HG03521 (cell line): ENCODE results near the gene PALLD.
A peak's percentile ranks its signal among the peaks of the same experiment; 100 is the strongest.
"Not testable (repeated sequence)": the region's sequence is repeated elsewhere in the genome, so short reads cannot be mapped to it uniquely, and the experiment has no call there.

Source experiments
- ATAC-seq: cut with Tn5 transposase; IDR thresholded peaks from one replicate; pipeline ENCODE4 v1.9.1; 2021; ENCODE audit warnings: mild to moderate bottlenecking, moderate library complexity; ENCODE audit not compliant: unreplicated experiment

PALLD gene

DNA sequence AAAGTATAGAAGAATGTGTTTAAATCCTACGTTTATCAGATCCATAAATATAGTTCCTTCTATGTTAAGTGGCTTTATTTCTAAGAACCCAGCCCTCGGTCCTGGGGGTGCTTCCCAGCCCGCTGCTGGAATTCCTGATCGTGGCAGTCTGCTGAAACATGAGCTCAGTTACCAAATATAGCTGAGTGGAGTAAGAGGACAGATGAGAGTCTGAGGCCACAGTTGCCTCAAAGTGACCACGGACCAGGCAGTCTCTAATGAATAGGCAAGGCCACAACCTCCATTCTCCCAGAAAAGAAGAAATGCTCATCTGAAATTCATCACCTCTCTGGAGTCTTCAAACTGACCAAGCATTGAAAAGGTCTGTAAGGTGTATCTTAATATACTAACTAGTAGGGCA is at the start of gene PALLD:
Gene PALLD (plus strand): TSS at position 219 of the 400 bp plus-strand sequence.
- ATAC-seq: no peak

- not testable (repeated sequence) for ATAC-seq
Measured at GRCh38 chr4:168449063-168449462, 47.8 kb upstream of the PALLD start.

DNA sequence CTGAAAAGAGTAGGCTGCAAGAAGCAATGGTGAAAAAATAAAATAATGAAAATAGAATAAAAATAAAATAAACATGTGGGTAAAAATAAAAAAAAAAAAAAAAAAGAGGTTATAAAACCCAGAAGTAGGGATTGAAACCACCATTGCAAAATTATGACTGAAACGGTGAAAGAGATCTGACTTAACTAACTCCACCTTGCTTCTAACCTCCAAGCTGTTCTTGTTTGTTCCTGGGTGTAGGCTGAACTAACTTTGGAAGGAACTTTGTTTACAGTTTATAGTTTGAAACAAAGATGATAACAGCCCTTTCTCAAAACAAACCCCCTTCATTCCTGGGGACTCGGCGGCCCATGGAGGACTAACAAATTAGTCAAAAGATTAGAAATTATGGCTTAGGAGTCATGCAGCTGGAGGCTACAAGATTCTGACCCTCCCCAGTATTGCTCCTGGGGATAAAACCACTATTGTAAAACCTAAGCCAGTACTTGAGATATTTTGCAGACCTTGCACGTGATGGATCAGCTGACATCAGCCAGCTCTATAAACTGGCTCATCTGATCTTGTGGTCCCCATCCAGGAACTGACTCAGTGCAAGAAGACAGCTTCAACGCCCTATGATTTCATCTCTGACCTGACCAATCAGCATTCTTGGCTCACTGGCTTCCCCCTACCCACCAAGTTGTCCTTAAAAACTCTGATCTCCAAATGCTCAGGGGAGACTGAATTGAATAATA is 47.0 kb upstream of the PALLD start:
- ATAC-seq: no peak

DNA sequence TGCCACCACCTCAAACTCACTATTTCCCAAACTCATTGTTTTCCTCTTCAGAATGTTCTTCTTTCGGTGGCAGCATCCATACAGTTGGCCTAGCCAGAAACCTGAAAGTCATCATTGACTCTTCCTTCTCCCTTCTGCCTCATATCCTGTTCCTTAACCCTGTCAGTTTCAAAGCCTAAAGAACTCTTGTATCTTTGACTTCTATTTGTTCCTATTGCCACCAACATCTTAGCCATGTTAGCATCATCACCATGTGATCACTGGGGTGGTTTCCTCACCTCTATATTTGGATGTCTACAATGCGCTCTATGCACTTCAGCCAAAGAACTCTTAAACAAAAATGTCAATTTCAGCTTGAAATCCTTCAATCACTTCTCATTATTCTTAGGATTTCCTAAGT is 45.5 kb upstream of the PALLD start:
- ATAC-seq: no peak

- ATAC-seq: peak; percentile 70
Measured at GRCh38 chr4:168451744-168452390, 45.0 kb upstream of the PALLD start.

DNA sequence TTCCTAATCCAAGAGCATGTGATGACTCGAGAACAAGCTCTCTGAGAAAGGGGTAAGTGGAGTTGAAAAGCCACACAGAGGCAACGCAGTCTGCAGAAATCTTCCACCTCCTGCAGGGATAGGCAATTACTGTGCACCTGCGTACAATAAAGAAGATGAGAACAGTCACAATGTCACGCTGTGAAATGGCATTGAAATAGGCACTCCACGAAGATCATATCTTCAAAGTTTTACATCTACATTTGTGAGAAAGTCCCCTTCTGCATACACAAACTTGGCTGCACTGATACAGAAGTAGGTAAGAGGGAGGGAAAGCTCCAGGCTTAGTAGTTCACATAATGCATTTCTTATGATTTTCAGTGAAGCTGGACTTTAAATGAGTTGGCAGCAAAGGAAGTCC is 43.7 kb upstream of the PALLD start:
- ATAC-seq: no peak

GRCh38 chr4:168458256-168458655 is 38.6 kb upstream of the PALLD start:
- ATAC-seq: not testable (repeated sequence)

- ATAC-seq: no peak
Measured at GRCh38 chr4:168461821-168462220, 35.0 kb upstream of the PALLD start.

DNA sequence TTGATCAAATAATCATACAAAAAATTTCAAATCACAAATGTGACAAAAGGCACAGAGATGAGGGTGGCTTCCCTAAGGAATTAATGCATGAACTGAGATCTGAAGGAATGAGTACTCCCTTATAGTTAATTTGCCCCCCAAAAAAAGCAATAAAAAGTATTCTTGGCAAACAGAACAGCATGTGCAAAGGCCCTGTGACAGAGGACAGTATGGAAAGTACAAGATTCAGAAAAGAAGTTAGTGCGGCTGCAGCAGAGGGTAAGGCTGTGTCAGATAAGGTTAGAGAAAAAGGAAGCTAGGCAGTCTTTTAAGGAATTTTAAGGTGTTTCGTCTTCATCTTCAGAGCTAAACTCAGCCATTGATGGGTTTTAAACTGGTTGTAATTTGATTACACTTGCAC is 23.9 kb upstream of the PALLD start:
- no peak for ATAC-seq

DNA sequence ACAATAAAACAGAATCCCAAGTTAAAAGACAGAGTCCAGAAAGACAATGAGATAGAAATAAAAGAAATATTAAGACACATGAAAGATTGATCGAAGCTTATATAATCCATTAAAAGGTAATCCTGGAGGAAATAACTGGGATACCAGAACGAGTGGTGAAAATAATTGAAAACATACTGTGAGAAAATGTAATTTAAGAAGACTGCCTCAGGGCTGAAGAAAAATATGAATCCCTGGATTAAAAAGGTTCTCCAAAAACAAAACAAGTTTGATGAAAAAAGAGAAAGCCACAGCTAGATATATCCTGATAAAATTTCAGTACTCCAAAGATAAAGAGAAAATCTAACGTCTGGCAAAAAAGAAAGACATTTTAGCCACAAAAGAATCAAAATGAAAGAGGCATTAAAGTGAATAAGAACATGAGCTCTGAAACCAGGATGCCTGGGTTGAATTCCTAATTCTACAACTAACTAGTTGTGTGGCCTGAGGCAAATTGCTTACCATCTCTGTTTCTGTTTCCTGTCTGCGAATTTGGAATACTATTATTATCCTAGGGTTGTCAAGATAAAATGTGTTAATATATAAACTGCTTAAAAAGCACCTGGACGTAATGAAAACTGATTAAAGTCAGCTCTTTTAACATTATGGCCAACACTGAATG is 22.1 kb upstream of the PALLD start:
- ATAC-seq: no peak

GRCh38 chr4:168475745-168476144 is 21.1 kb upstream of the PALLD start:
- ATAC-seq: no peak

DNA sequence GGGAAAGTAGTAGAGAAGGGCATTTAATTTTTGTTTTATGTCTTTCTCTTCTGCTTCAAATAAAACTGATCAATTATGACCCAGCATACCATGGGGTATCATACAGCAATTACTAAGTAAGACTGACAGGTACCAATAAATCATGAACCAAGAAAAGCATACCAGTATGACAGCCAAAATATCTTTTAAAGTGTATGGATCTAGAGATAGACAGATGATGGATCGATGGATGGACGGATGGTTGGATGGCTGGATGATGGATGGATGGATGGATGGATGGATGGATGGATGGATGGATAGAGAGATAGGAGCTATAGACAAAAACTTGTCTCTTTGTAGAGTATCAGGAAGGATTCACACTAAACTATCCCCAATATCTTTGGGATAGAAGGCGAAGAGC is 18.0 kb upstream of the PALLD start:
- no peak for ATAC-seq

DNA sequence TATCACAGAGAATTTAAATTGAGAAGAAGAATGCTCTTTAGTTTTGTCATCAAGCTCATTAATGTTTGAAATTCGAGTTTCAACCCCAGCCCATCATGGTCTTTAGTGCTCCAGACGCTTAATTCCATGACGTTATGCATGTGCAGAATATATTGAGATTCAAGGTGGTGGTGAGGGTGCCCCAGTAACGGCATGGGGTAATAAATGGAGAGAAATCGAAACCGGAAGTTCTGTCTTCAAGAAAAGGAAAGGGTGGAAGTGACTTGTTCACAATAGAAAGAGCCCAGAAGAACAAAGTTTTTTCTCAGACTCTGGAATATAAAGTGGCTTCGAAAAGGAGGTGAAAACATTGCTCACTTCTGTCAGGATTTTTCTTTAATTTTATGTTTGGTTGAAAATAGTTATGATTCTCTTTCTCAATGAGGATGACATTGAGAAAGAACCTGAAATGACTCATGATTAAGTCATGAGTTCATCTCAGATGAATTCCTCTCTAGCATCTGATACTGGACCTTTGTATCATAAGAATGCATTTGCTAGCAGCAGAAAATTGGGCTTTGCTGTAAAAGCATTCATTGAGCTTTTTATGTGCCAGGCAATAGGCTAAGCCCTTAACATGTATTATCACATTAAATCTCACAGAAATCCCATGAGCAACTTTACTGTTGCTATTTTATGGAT is 15.8 kb upstream of the PALLD start:
- ATAC-seq: no peak

GRCh38 chr4:168483811-168484210 is 13.0 kb upstream of the PALLD start:
- ATAC-seq: no peak

DNA sequence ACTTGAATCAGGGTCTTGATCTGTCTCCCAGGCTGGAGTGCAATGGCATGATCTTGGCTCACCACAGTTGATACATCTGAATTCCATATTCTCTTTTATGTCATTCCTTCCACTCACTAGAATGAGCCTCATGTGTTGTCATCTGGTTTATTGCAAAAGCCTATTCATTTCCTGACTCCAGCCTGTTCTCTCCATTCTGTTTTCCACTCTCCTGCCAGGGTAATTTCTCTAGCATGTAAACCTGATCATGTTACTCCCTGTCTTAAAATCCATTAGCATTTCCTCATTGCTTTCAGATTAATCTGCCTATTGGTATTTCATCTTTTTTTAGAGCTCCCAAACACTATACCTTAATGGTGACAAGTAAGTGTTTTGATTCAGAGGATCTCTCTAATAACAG is 12.2 kb upstream of the PALLD start:
- no peak for ATAC-seq

DNA sequence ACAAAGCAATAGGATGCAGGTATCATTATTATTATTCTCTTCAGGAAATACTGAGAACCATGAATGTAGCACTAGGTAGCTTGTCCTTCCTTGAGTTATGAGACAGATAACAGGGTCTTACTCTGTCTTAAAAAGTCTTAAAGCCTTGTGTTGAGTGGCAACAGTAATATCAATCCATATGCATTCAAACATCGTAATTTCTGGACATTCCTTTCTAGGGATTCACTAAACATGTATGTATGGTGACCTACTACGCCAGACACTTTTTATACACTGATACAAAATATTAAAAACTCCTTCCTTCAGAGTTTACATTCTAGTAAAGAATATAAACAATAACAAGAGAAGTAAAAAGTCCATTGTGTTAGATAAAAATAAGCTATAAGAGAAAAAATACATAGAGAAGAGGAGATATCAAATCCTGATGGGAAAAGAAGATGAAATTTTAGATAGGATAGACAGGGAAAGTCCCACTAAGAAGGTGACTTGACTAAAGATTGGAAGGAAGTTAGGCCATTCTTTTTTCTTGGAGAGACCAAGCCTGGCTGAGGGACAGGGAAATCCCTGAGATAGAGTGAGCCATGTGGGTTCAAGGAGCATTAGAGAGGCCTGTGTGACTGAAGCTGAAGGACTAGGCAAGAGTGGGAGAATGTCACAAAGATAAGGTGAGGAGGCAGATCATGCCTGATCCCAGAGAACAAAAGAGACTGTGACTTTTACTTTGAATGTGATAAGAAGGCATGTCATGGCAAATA is 11.5 kb upstream of the PALLD start:
- ATAC-seq: no peak

- ATAC-seq: no peak
Measured at GRCh38 chr4:168486912-168487281, 10.0 kb upstream of the PALLD start.

DNA sequence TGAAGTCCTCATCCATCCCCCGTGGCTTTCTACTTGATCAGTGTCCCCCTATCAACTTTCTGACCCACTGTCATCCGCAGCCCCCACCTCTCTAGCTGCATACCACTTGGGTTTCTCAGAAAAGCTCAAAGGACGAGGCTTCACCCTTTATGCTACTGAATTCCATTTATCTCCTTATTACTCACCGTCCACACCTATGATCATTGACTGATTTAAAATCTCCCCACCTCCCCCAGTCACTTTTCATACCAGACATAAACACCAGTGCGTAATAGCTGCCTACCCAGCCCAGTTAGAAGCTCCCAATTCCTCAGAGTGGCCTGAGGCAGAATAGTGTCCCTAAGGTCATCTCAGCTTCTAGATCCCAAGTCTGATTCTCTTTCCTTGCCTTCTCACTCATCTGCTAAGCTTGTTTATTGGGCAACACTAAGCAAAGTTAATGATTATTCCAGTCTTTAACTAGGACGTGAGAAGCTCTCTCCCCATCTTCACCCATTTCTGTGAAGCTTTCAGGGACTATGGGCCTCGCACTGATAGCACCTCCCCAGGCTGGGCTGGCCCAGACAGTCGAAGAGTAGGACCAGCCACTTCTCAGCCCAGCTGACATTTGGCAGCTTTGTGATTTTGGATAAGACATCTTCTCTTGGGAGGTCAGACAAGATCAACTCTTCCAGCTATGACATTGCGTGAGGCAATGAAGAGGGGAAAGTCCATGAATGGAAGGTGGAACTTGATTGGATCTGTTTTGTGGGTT is 9.4 kb upstream of the PALLD start:
- ATAC-seq: no peak

DNA sequence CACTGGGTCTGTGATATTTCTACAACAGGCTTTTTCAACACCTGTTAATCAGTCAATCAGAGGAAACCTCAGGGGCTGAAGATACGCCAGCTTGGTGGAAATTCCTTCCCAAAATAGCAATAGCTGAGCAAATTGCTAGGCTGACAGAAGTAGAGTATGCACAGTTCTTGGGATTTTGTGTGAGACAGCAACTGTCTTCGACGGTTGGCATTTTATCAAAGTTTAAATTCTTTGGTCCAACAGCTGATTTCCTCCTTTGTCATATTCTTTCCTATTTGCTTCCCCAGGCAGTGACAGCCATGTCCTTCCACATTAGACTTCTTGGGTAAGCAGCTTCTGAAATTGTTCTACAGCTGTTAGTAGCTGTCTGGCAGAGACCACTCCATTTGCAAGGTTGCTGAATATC is 8.0 kb upstream of the PALLD start:
- ATAC-seq: no peak

DNA sequence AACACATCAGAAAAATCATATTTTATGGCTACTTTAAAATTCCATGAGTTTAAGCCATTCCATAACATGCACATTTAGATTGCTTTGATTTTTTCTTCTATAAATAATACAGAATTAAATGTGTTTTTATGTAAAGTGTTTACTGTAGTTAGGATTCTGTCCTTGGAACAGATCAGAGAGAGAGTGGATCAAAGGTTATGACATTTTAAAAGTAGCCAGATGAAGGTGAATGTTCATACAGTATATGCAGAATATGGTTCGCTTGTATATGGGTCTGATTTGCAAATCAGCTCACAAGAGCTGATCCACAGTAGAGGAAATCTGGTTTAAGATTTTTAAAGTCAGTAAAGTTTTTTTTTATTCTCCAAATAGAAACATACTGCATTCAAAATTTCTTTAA is 7.2 kb upstream of the PALLD start:
- ATAC-seq: no peak
